EH (cell line): ENCODE measurements around the gene RTRAF.
A peak's percentile ranks its signal among the peaks of the same experiment; 100 is the strongest.

Experiments
- DNase-seq: peaks from one replicate; pipeline ENCODE4 v3.0.0-alpha.2; 2015; ENCODE audit warnings: low read depth

The RTRAF gene

GRCh38 chr14:51989293-51990234 is at the start of gene RTRAF:
TSS of gene RTRAF (plus strand) at chr14:51989546. CDS start at chr14:51989640, 94 bp downstream.
- DNase-seq: peak; percentile 92

DNA sequence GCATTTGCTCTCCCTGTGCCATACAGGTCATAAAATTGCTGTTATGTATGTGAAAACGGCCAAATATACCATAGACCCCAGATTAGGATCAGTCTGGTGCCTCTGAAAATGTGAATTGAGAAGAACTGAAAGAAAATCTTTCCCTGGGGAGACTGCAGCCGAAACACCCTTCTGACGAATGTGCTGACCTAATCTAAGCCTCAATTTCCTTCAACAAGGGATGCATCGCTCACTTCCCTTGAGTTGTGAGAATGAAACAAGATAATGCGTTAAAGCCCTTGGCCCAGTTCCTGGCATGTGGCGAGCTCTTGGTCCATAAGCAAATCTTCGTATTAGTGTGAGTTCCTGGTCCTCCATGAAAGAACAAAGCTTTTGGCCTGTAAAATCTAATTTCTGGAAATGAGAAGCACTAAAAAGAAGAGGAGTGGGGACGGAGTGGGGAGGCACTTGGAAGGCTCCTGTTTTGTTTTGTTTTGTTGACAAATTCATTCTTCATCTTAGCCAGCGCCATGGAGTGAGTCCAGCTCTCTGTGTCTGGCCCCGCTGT is 49.5 kb upstream of the RTRAF start:
- no peak for DNase-seq

DNA sequence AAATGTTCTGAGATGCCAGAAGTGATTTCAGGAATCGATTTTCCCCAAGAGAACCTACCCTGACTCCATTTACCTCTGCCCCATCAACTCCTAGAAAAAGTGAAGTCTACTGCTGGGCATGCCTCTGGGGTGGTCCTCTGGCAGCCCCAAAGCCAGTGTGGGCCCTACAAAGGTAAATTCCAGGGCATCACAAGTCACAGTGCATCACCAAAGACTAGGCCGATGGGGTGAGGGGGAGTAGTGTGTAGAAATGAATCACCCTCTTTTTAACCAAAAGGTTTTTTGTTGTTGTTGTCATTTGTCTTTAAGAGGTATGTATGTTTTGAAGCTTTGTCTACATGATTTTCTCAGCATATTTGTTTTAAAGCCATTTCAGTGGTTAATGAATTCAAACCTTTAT is 46.4 kb upstream of the RTRAF start:
- DNase-seq: no peak

DNA sequence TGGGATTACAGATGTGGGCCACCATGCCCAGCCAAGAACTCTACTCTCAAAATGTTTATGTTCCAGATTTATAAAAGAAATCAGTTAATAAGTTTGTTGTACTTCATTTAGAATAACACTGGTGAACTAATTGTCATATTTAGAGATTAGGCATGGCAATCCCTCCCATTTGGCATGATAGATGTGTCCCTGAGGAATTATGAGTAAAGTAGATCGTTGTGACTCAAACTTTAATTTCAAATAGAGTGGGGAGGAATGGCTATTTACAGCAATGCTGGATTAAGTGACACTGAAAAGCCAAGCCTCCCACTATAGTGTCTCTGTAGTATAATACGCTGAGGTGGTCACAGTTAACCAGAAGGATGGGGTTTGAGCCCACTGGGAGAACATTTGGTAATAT is 39.3 kb upstream of the RTRAF start:
- no peak for DNase-seq

DNA sequence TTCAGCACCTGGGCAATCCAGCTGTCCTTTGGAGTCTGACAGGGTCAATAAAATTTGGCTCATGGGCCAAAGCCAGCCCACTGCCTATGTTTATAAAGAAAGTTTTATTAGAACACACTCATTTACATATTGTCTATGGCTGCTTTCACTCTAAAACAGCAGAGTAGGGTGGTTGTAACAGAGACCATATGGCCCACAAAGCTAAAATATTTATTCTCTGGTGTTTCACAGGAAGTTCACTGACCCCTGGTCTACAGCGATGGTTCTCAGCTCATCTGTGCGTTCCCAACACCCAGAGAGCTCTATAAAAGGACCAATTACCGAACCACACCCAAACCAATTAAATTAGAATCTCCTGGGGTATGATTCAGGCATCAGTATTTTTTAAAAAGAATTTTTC is 37.7 kb upstream of the RTRAF start:
- peak; percentile 44 for DNase-seq

- DNase-seq: no peak
These were observed 35.3 kb upstream of the RTRAF start for GRCh38 chr14:51954031-51954430.

GRCh38 chr14:51954657-51955056 is 34.7 kb upstream of the RTRAF start:
- no peak for DNase-seq

GRCh38 chr14:51957950-51958349 is 31.4 kb upstream of the RTRAF start:
- peak; percentile 65 for DNase-seq

GRCh38 chr14:51959928-51960327 is 29.4 kb upstream of the RTRAF start:
- DNase-seq: no peak

DNA sequence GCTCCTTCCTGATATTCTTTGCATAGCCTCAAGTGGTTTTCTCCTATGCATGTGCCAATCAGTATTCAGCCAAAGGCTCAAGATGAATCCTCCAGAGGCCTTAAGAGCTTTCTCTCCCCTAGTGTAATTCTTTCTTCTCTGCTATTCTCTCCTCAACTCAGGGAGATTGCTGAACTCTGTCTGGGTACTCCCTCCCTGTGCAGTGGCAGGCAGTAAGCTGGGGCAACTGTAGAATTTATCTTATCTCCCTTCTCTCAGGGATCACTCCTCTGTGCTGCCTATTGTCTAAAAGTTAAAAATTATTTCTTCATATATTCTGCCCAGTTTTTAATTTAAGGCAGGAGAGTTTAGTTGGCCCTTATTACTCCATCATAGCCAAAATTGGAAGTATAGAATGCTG is 28.5 kb upstream of the RTRAF start:
- DNase-seq: no peak

GRCh38 chr14:51962711-51963110 is 26.6 kb upstream of the RTRAF start:
- DNase-seq: peak; percentile 39

GRCh38 chr14:51963286-51963685 is 26.1 kb upstream of the RTRAF start:
- DNase-seq: no peak

- peak; percentile 49 for DNase-seq
These were observed 21.8 kb upstream of the RTRAF start for GRCh38 chr14:51967521-51967920.

GRCh38 chr14:51969852-51970540 is 19.4 kb upstream of the RTRAF start:
- no peak for DNase-seq

GRCh38 chr14:51972566-51972965 is 16.8 kb upstream of the RTRAF start:
- DNase-seq: no peak

DNA sequence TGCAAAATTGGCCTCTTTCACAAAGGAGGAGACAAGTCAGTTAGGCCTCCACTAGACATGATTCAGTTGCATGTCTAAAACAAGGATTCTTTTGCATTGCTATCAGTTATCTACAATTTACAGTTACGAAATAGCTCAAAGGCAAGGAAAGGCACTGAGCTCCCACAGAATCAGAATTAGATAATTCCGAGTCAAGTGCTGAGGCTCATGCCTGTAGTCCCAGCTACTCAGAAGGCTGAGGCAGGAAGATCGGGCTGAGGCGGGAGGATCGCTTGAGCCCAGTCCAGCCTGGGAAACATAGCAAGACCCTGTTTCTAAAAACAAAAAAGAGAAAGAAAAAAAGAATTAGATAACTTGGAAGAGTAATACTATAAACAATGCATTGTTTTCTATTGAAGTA is 12.3 kb upstream of the RTRAF start:
- DNase-seq: no peak

DNA sequence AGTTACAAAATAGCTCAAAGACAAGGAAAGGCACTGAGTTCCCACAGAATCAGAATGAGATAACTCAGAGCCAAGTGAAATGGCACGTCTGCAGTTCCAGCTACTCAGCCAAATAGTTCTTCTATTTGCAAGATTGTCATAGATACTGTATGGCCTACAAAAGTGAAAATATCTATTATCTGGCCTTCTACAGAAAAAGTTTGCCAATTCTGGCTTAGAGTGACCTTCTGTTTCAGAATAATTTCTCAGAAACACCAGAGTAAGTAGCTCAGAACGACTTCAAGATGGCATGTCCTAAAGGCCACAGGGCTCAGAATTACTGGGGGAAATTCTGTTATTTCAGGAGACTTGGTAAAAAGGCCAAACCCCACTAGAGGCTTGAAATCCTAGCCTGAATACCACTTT is 10.7 kb upstream of the RTRAF start:
- peak; percentile 16 for DNase-seq

GRCh38 chr14:51979088-51979709 is 10.1 kb upstream of the RTRAF start:
- DNase-seq: peak; percentile 79

GRCh38 chr14:51981218-51981854 is 8.0 kb upstream of the RTRAF start:
- DNase-seq: no peak

DNA sequence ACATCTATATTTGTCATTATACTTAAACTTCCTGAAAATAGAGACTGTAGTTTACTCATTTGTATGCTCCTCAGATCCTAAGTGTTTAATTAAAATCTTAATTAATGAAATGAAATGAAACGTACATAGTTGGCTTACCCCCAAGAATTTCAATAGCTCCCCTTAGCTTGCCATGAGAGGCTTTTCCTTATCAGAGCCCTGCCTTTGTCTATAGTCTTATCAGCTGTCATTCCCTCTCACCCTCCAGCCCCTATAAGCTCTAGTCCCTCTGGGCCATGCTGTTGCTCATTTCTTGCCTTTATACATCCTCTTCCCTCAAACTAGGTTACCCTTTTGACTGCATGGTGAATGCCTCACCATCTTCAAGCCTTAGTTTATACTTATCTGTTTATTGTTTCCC is 1.1 kb upstream of the RTRAF start:
- no peak for DNase-seq

DNA sequence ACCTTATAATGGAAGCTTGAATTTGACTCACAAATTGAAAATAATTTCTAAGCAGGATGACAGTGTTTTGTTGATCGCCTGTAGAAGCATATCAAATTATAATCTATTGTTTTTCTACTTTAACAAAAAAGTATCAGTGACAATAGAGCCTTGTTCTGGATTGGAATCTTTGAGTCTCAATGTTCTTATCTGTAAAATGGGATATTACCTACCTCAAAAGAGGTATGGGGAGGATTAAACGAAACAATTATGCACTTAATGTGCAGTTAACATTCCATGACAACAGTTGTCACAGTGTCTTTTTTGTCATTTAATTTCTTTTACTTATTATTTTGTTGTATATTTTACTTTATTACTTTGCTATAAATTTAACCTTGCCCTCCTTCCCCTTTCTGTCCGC is 1.1 kb downstream of the RTRAF start:
- DNase-seq: no peak

GRCh38 chr14:51993285-51993920 is 4.1 kb downstream of the RTRAF start:
- no peak for DNase-seq
